ENCODE data around the gene TRIM75. TPM values are rescaled to one million over a fixed set of nuclear protein-coding genes. Genes with fewer than 3 reads are reported as not detected.

Gene TRIM75
- total and polyA plus RNA-seq, 7 donors = not detected

GRCh38 chr4:165094873-165095272, 41.2 kb downstream of the TRIM75 start:
- DNase-seq = no peak
- Histone ChIP-seq H3K27me3 (ENCODE audit: insufficient read depth in 3 of 3, low read length in 2 of 3) (no peaks in the 10 kb centered on the region), H3K36me3 (ENCODE audit: insufficient read depth in 1 of 2, low read depth in 1 of 2) (peaks cover 0 to 55% of the 10 kb centered on the region in 2 donors), H3K4me3 (no peak overlapping the region), H3K27ac (no peak overlapping the region), H3K9me3 (no peaks in the 10 kb centered on the region), H3K4me1 (no peaks in the 10 kb centered on the region)
- ATAC-seq = no peak
- intact Hi-C loops (cut with DNase I) = loop anchor here in 1 of 2 donors (10.0 kb wide), 2 partner anchors 320 to 1540 kb away; no protein-coding TSS in a partner anchor
- WGBS, 3 donors = 90 to 92% (median 92%) methylated on average over 3 of the region's 3 CpGs
- no peak for TF ChIP-seq CTCF (IDR thresholded peaks at IDR 0.05)

GRCh38 chr4:165095291-165095690, 41.6 kb downstream of the TRIM75 start:
- Histone ChIP-seq H3K4me1 (no peaks in the 10 kb centered on the region), H3K27me3 (ENCODE audit: insufficient read depth in 3 of 3, low read length in 2 of 3) (no peaks in the 10 kb centered on the region), H3K36me3 (ENCODE audit: insufficient read depth in 1 of 2, low read depth in 1 of 2) (peaks cover 0 to 55% of the 10 kb centered on the region in 2 donors), H3K4me3 (no peak overlapping the region), H3K9me3 (no peaks in the 10 kb centered on the region), H3K27ac (no peak overlapping the region)
- ATAC-seq (no peak), DNase-seq (no peak)
- TF ChIP-seq CTCF (IDR thresholded peaks at IDR 0.05) = no peak
- intact Hi-C loops (cut with DNase I) = loop anchor here in 1 of 2 donors (10.0 kb wide), 2 partner anchors 320 to 1540 kb away; no protein-coding TSS in a partner anchor
- 6 to 16% (median 11%) methylated on average over 1 of the region's 1 CpG for WGBS, 3 donors

- no peaks in the 10 kb centered on the region for H3K4me1 ChIP-seq
- TF ChIP-seq CTCF (IDR thresholded peaks at IDR 0.05) = peak; percentile 51
- intact Hi-C loops (cut with DNase I) = loop anchor here in 1 of 2 donors (10.0 kb wide), 2 partner anchors 322 to 1542 kb away; no protein-coding TSS in a partner anchor
- DNase-seq (no peak), ATAC-seq (no peak)
- H3K9me3 ChIP-seq = no peaks in the 10 kb centered on the region
- H3K4me3 ChIP-seq = no peak overlapping the region
- WGBS, 3 donors = 67 to 72% (median 71%) methylated on average over 2 of the region's 2 CpGs
- H3K27me3 ChIP-seq (ENCODE audit: insufficient read depth in 3 of 3, low read length in 2 of 3) = no peaks in the 10 kb centered on the region
- H3K27ac ChIP-seq = no peak overlapping the region
- peaks cover 0 to 59% of the 10 kb centered on the region in 2 donors for H3K36me3 ChIP-seq (ENCODE audit: insufficient read depth in 1 of 2, low read depth in 1 of 2)
These were observed 43.1 kb downstream of the TRIM75 start for GRCh38 chr4:165096776-165097175.

- Histone ChIP-seq H3K36me3 (ENCODE audit: insufficient read depth in 1 of 2, low read depth in 1 of 2) (peaks cover 0 to 52% of the 10 kb centered on the region in 2 donors), H3K9me3 (no peaks in the 10 kb centered on the region), H3K4me3 (no peak overlapping the region), H3K27ac (no peak overlapping the region), H3K27me3 (ENCODE audit: insufficient read depth in 3 of 3, low read length in 2 of 3) (no peaks in the 10 kb centered on the region), H3K4me1 (no peaks in the 10 kb centered on the region)
- TF ChIP-seq CTCF (IDR thresholded peaks at IDR 0.05) = no peak
- no peak for DNase-seq
- 73 to 82% (median 77%) methylated on average over 3 of the region's 3 CpGs for WGBS, 3 donors
- ATAC-seq = no peak
- intact Hi-C loops (cut with DNase I) = no loop called here
These were observed 48.0 kb downstream of the TRIM75 start for GRCh38 chr4:165101641-165102040.

GRCh38 chr4:165106518-165106917, 52.9 kb downstream of the TRIM75 start:
- no peaks in the 10 kb centered on the region for H3K27me3 ChIP-seq (ENCODE audit: insufficient read depth in 3 of 3, low read length in 2 of 3)
- intact Hi-C loops (cut with DNase I) = no loop called here
- ATAC-seq (no peak), DNase-seq (no peak)
- peaks cover 1% of the 10 kb centered on the region for H3K4me1 ChIP-seq
- no peak overlapping the region for H3K4me3 ChIP-seq
- no peaks in the 10 kb centered on the region for H3K9me3 ChIP-seq
- peaks cover 0 to 16% of the 10 kb centered on the region in 2 donors for H3K36me3 ChIP-seq (ENCODE audit: insufficient read depth in 1 of 2, low read depth in 1 of 2)
- WGBS, 3 donors = 84 to 86% (median 86%) methylated on average over 6 of the region's 6 CpGs
- no peak for TF ChIP-seq CTCF (IDR thresholded peaks at IDR 0.05)
- no peak overlapping the region for H3K27ac ChIP-seq

Data from psoas muscle (tissue), 8 donors.